HEK293 (cell line): ENCODE measurements around the gene UBE2D3.

ENCODE experiments used
- CTCF ChIA-PET: fragments of 350-600 bp; formaldehyde crosslinking; extraction: SDS; loops from one replicate; lab custom pipeline; 2021; ENCODE audit warnings: antibody characterized with exemption; lab: Yijun Ruan, JAX
- POLR2A ChIA-PET: fragments of 300-600 bp; formaldehyde crosslinking; extraction: SDS; loops from one replicate; lab custom pipeline; 2020; ENCODE audit warnings: antibody characterized with exemption, inconsistent platforms; lab: Yijun Ruan, JAX
- H3K27ac ChIP-seq: fragments of 200-500 bp; sonication (Bioruptor generic); 2 replicates; pipeline ENCODE4 v1.5.1; 2014; ENCODE audit warnings: low read depth, low read length, control low read depth, inconsistent platforms; ENCODE audit errors: extremely low read depth
- H3K36me3 ChIP-seq, 2 experiments: fragments of 200-500 bp in 1 of 2; sonication (Bioruptor generic) in 1 of 2; 1 replicate in 1 of 2; 2 replicates in 1 of 2; pipeline ENCODE4 v1.5.1; 2014 to 2017; ENCODE audit warnings: inconsistent platforms in 2 of 2, low read length in 2 of 2; ENCODE audit not compliant: control insufficient read depth in 2 of 2, insufficient read depth in 1 of 2
- H3K4me1 ChIP-seq: fragments of 200-500 bp; sonication (Bioruptor generic); 2 replicates; pipeline ENCODE4 v1.5.1; 2014; ENCODE audit warnings: mild to moderate bottlenecking, low read length, inconsistent platforms; ENCODE audit not compliant: control insufficient read depth, insufficient read depth
- H3K4me3 ChIP-seq: 2 replicates; pipeline ENCODE4 v1.5.1; 2011; ENCODE audit warnings: low read depth, mild to moderate bottlenecking, control low read depth, low read length, moderate library complexity
- H3K9me3 ChIP-seq: fragments of 200-500 bp; sonication (Bioruptor generic); 2 replicates; pipeline ENCODE4 v1.5.1; 2014; ENCODE audit warnings: low read depth, low read length, inconsistent platforms; ENCODE audit not compliant: control insufficient read depth, insufficient read depth
- GFI1B ChIP-seq: fragments of 450-650 bp; formaldehyde crosslinking; IDR thresholded peaks from 2 replicates; pipeline ENCODE4 v1.5.1; 2016; ENCODE audit warnings: missing biosample characterization, missing genetic modification characterization
- KLF10 ChIP-seq: fragments of 450-650 bp; IDR thresholded peaks from 2 replicates; pipeline ENCODE4 v1.5.1; 2018; ENCODE audit warnings: missing biosample characterization, mild to moderate bottlenecking, missing genetic modification characterization
- KLF7 ChIP-seq: fragments of 450-650 bp; formaldehyde crosslinking; IDR thresholded peaks from 2 replicates; pipeline ENCODE4 v1.5.1; 2016; ENCODE audit warnings: missing biosample characterization, missing genetic modification characterization, borderline replicate concordance
- PRDM2 ChIP-seq: fragments of 450-650 bp; formaldehyde crosslinking; IDR thresholded peaks from 2 replicates; pipeline ENCODE4 v1.5.1; 2016; ENCODE audit warnings: missing biosample characterization, missing genetic modification characterization, borderline replicate concordance
- PRDM6 ChIP-seq: fragments of 450-650 bp; formaldehyde crosslinking; IDR thresholded peaks from 2 replicates; pipeline ENCODE4 v1.5.1; 2017; ENCODE audit warnings: missing biosample characterization, missing genetic modification characterization
- TCF7L2 ChIP-seq: IDR thresholded peaks from 2 replicates; pipeline ENCODE4 v1.6.1; 2011; ENCODE audit warnings: low read depth, mild to moderate bottlenecking, inconsistent platforms, low read length, moderate library complexity, borderline replicate concordance
- WT1 ChIP-seq: fragments of 450-650 bp; formaldehyde crosslinking; IDR thresholded peaks from 2 replicates; pipeline ENCODE4 v1.5.1; 2016; ENCODE audit warnings: missing biosample characterization, missing genetic modification characterization
- ZFP41 ChIP-seq: fragments of 450-650 bp; formaldehyde crosslinking; IDR thresholded peaks from 2 replicates; pipeline ENCODE4 v1.5.1; 2016; ENCODE audit warnings: missing biosample characterization, missing genetic modification characterization, borderline replicate concordance
- ZNF133 ChIP-seq: fragments of 450-650 bp; formaldehyde crosslinking; IDR thresholded peaks from 2 replicates; pipeline ENCODE4 v1.5.1; 2016; ENCODE audit warnings: missing biosample characterization, missing genetic modification characterization
- ZNF169 ChIP-seq: fragments of 450-650 bp; formaldehyde crosslinking; IDR thresholded peaks from 2 replicates; pipeline ENCODE4 v1.5.1; 2016; ENCODE audit warnings: missing biosample characterization, missing genetic modification characterization
- ZNF501 ChIP-seq: fragments of 450-650 bp; formaldehyde crosslinking; IDR thresholded peaks from 2 replicates; pipeline ENCODE4 v1.5.1; 2016; ENCODE audit warnings: missing biosample characterization, missing genetic modification characterization
- ZNF558 ChIP-seq: fragments of 450-650 bp; formaldehyde crosslinking; IDR thresholded peaks from 2 replicates; pipeline ENCODE4 v1.5.1; 2016; ENCODE audit warnings: missing biosample characterization, missing genetic modification characterization
- ZNF560 ChIP-seq: fragments of 450-650 bp; formaldehyde crosslinking; IDR thresholded peaks from 2 replicates; pipeline ENCODE4 v1.5.1; 2017; ENCODE audit warnings: missing biosample characterization, missing genetic modification characterization, borderline replicate concordance
- ZNF600 ChIP-seq: fragments of 450-650 bp; formaldehyde crosslinking; IDR thresholded peaks from 2 replicates; pipeline ENCODE4 v1.5.1; 2016; ENCODE audit warnings: missing biosample characterization, missing genetic modification characterization
- ZNF610 ChIP-seq: fragments of 450-650 bp; formaldehyde crosslinking; IDR thresholded peaks from 2 replicates; pipeline ENCODE4 v1.5.1; 2016; ENCODE audit warnings: missing biosample characterization, missing genetic modification characterization, borderline replicate concordance
- ZNF837 ChIP-seq: fragments of 450-650 bp; formaldehyde crosslinking; IDR thresholded peaks from 2 replicates; pipeline ENCODE4 v1.5.1; 2016; ENCODE audit warnings: missing biosample characterization, missing genetic modification characterization
- ZSCAN5A ChIP-seq: fragments of 450-650 bp; formaldehyde crosslinking; IDR thresholded peaks from 2 replicates; pipeline ENCODE4 v1.5.1; 2016; ENCODE audit warnings: missing biosample characterization, missing genetic modification characterization

UBE2D3 gene

GRCh38 chr4:102825261-102826091 is 1.9 kb downstream of the UBE2D3 start (continued):
- TF ChIP-seq ZNF560: no peak
- TF ChIP-seq ZNF501 (tag by site-specific recombination): no peak
- TF ChIP-seq KLF10 (tag by site-specific recombination): no peak
- TF ChIP-seq ZNF610 (tag by site-specific recombination): no peak
- TF ChIP-seq ZNF169 (tag by site-specific recombination): no peak
- no peak for TF ChIP-seq WT1 (tag by site-specific recombination)
- TF ChIP-seq GFI1B (tag by site-specific recombination): no peak
- TF ChIP-seq ZSCAN5A (tag by site-specific recombination): no peak
- no peak for TF ChIP-seq PRDM2 (tag by site-specific recombination)

GRCh38 chr4:102824398-102824797 is 3.0 kb downstream of the UBE2D3 start:
- Histone ChIP-seq H3K36me3 (peaks cover 0 to 42% of the 10 kb centered on the region in 2 experiments; a peak in 1 of 3 replicates), H3K27ac (no peak overlapping the region)
- ChIA-PET CTCF (no interaction called here), POLR2A (interaction anchor here (0.6 kb wide), 1 partner anchor 41 kb away, joined by 3 read pairs; no protein-coding TSS in a partner anchor)
- TF ChIP-seq PRDM6 (peak; percentile 47; the same call in 1 of the 2 replicates), KLF7 (tag by site-specific recombination) (no peak)
- TF ChIP-seq, all 188 proteins: peak for 1
- Histone ChIP-seq H3K4me3 (peak overlapping the region; percentile 94), H3K9me3 (no peaks in the 10 kb centered on the region), H3K4me1 (peaks cover 12% of the 10 kb centered on the region)

GRCh38 chr4:102823897-102824296 is 3.5 kb downstream of the UBE2D3 start:
- ChIA-PET POLR2A (interaction anchor here (0.6 kb wide), 1 partner anchor 40 kb away, joined by 3 read pairs; no protein-coding TSS in a partner anchor), CTCF (no interaction called here)
- Histone ChIP-seq H3K36me3 (peaks cover 0 to 42% of the 10 kb centered on the region in 2 experiments; a peak in 1 of 3 replicates), H3K4me3 (no peak overlapping the region; the same call in 1 of the 2 replicates), H3K27ac (no peak overlapping the region), H3K4me1 (peaks cover 12% of the 10 kb centered on the region), H3K9me3 (no peaks in the 10 kb centered on the region)
- TF ChIP-seq ZFP41 (tag by site-specific recombination) (no peak), ZNF600 (tag by site-specific recombination) (no peak), ZNF558 (tag by site-specific recombination) (no peak), ZNF837 (no peak), PRDM2 (tag by site-specific recombination) (no peak), ZNF133 (no peak), TCF7L2 (no peak)
